Germinal center (tissue), 1 donor: ENCODE results near the gene FUBP1.
"Not testable (repeated sequence)": the region's sequence is repeated elsewhere in the genome, so short reads cannot be mapped to it uniquely, and the experiment has no call there.

Source experiments
- DNase-seq: peaks from one replicate; pipeline ENCODE4 v3.0.0; 2012; ENCODE audit warnings: mixed read lengths, low spot score

The FUBP1 gene, protein sequence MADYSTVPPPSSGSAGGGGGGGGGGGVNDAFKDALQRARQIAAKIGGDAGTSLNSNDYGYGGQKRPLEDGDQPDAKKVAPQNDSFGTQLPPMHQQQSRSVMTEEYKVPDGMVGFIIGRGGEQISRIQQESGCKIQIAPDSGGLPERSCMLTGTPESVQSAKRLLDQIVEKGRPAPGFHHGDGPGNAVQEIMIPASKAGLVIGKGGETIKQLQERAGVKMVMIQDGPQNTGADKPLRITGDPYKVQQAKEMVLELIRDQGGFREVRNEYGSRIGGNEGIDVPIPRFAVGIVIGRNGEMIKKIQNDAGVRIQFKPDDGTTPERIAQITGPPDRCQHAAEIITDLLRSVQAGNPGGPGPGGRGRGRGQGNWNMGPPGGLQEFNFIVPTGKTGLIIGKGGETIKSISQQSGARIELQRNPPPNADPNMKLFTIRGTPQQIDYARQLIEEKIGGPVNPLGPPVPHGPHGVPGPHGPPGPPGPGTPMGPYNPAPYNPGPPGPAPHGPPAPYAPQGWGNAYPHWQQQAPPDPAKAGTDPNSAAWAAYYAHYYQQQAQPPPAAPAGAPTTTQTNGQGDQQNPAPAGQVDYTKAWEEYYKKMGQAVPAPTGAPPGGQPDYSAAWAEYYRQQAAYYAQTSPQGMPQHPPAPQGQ

GRCh38 chr1:77978969-77979876 lies at the start of gene FUBP1:
TSS of gene FUBP1 (minus strand) at chr1:77979072. CDS start at chr1:77979004, 68 bp downstream.
- peak; percentile 89 for DNase-seq

GRCh38 chr1:78021134-78021533 lies 42.3 kb upstream of the FUBP1 start:
- not testable (repeated sequence) for DNase-seq

DNA sequence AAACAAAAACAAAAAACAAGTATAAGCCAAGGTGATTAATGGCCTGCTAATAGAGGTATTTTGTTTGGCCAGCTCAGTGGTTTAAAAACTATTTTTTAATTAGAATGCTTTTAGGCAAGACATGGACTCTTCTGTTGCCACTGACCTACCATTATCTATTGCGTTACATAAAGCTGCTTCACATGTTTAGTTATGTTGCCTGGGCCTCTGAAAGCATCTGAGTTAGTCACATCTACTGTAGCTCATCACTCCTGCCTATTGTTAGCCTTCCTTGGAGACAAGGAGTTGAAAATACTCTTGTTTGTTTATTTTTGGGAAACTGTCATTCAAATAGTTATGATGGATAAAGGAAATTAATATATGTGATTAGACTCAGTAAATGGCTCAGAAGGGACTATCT lies 40.2 kb upstream of the FUBP1 start:
- DNase-seq = no peak

DNA sequence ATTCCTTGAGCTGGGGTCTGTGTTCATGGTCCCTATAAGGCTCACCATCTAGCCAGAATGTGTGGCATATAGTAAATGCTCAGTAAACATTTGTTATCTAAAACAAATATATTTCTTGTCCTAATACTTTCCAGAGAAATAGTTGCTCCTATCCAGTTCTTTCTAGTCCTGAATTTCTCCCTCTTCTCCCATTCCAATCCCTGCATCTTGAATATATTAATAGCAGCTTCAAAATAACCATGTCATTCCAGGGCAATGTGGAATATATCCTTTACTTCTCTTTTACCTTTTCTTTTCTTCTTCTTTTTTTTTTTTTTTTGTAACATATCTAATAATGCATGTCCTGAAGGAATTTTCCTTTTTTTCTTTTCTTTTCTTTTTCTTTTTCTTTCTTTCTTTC lies 36.3 kb upstream of the FUBP1 start:
- DNase-seq = no peak

DNA sequence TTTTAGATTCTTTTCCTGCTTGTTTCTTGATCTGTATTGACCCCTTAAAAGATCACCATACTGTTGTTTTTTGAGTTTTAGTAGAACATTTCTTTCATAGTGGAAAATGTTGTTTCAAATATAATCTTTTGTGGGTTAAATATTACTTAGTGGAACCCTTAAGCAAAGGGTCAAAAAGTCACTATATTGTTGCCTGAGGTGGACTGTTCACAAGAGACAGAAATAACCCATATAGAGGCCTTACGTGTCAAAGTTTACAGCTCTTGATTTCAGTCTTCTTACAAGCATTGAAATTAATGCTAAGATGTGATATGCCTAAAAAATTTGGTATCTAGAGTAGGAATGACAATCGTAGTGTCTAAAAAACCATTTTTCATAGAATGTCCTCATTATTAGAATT lies 32.2 kb upstream of the FUBP1 start:
- no peak for DNase-seq

DNA sequence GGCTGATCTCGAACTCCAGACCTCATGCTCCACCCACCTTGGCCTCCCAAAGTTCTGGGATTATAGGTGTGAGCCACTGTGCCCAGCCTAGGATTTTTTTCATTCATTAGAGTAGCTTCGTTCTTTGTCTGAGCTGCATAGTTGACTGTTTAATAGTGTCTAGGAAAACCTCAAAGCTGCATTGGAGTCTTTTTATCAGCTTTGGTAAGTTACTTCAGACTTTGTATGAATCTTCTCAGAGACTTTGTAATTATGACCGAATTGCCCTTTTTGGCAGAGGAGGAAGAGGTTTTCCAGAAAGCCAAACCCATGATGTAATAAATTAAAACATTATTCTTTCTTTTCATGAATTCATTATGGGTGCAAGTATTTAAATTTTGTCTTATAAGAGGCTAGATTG lies 31.0 kb upstream of the FUBP1 start:
- no peak for DNase-seq

- DNase-seq = no peak
These were observed 30.4 kb upstream of the FUBP1 start for GRCh38 chr1:78009276-78009675.

DNA sequence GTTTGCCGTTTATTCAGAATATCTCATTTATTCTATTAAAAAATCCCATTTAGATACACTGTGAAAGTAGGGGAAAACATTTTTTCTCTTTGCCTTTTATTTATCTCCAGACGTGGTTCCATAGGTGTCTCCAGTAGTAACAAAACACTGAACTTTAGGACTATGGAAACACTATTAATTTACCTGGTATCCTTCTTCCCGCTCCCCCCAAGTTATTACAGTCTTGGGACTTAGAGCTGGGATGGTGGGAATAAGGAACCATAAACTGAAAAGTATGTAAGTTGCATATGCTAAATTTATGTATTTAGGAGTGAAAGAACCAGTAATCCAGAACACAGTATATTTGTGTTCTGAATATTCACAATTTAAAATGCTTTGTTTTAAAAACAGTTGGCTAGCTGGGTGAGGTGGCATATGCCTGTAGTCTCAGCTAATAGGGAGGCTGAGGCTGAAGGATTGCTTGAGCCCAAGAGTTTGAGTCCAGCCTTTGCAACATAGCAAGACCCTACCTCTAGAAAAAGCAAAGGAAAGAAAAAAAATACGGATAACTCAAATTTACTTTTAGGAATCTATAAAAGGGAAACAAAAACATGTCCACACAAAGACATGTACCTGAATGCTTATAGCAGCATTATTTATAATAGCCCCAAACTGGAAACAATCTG lies 28.9 kb upstream of the FUBP1 start:
- DNase-seq = no peak

GRCh38 chr1:78006521-78006920 lies 27.6 kb upstream of the FUBP1 start:
- no peak for DNase-seq

DNA sequence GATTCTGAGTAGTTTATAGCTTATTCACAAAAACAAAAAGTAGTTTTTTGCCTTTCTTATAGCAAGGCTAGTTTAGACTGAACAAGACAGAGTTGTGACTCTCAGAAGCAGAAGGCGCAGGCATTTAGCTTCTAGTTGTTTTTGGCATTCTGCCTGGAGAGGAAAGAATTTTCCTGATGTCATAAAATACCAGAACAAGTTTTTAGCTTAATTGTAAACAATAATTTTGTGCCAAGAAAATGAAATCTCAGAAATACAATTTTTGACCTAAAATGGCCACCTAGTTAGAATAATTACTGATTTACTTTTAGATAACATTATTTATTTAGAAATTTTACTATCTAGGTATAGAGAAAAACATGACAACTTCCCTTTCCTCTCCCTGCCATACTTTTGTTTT lies 26.9 kb upstream of the FUBP1 start:
- DNase-seq = no peak

GRCh38 chr1:78005448-78005722 lies 26.5 kb upstream of the FUBP1 start:
- no peak for DNase-seq

GRCh38 chr1:78004719-78005447 lies 26.0 kb upstream of the FUBP1 start, which contains the start of gene DNAJB4:
TSS of gene DNAJB4 (plus strand) at chr1:78004939. CDS start at chr1:78005111, 172 bp downstream.
- peak; percentile 80 for DNase-seq

DNA sequence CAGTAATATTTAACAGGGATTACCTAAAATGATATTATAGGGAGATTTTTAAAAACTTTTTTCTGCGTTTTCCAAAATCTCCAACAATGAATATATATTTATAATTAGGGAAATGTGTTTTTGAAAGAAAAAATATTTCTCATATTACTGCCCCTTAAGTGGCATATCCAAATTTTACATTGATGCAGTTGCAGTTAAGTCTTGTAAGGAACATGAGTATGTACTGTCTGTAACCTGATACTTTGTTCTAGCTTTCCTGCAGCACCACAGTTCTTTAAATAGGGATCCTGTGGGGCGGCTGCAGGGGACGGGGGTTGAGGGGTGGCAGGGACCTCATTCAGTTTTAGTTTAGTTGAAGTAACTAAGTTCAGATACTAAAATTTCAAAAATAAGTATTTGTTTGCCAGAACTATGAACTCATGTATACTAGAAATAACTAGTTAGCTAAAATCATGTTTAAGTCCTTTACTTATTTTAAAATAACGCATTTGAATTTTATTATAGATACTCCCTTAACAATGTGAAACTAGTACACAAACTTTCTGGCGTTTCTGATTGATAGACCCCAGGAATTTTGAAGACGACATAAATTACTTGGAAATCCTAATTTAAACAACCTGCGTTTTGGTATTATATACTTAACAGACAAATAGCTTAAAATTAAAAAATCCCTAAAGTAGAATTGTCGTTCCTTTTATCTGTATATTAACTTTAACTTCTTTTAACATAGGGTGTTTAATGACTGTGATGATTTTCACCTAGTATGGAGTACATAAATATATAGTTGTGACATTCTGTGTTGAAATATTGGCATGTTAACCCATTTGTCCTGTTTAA lies 25.2 kb upstream of the FUBP1 start:
- peak; percentile 45 for DNase-seq

- DNase-seq = no peak
These were observed 24.3 kb upstream of the FUBP1 start for GRCh38 chr1:78003070-78003746.

DNA sequence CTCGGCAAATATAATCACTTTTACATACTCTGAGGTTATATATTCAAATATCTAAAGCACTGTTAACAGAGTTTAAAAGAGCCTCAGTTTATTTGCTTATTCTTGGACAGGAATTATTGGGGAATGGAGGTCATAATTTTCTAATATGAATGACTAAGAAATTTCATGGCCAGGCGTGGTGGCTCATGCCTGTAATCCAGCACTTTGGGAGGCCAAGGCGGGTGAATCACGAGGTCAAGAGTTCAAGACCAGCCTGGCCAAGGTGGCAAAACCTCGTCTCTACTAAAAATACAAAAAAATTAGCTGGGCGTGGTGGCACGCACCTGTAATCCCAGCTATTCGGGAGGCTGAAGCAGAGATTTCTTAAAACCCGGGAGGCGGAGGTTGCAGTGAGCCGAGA lies 21.7 kb upstream of the FUBP1 start:
- DNase-seq = not testable (repeated sequence)

DNA sequence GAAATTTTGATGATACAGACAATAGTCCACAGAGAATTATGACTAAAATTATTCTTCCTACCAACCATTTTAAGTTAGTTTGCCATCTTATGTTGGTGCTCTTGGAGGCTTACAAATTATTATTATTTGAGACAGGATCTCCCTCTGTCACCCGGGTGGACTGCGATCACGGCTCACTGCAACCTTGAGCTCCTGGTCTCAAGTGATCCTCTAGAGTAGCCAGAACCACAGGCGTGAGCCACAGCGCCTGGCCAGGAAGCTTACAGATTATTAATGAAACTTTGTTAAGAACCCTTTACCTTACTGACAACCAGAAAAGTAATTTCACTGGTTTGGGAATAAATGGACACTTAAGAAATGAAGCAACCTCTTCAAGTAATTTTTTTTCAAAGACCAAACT lies 17.9 kb upstream of the FUBP1 start:
- no peak for DNase-seq

DNA sequence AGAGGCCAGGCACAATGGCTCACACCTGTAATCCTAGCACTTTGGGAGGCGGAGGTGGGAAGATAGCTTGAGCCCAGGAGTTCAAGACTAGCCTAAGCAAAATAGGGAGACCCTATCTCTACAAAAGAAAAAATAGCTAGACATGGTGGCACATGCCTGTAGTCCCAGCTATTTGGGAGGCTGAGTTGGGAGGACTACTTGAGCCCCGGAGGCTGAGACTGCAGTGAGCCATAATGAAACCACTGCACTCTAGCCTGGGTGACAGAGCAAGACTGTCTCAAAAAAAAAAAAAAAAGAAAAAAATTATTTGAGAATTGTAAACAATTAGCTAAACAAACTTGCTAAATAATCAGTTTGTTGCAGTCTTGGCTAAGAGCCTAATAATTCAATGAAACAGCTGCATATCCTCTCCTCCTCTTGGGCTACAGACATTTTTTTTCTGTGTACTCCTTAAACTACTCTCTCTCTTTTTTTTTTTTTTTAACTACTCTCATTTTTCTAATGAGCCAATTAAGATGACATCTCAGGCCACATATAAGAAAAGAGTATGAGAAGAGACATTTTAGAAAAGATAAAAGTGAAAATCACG lies 15.3 kb upstream of the FUBP1 start:
- no peak for DNase-seq

GRCh38 chr1:77991638-77992037 lies 12.8 kb upstream of the FUBP1 start:
- DNase-seq = no peak

GRCh38 chr1:77990629-77991204 lies 11.8 kb upstream of the FUBP1 start:
- DNase-seq = no peak
